Adrenal gland (tissue), 5 donors: ENCODE measurements around the gene WWOX.

ENCODE experiments used
- CTCF ChIP-seq, 6 experiments: fragments of 450-650 bp in 4 of 6; fragments of 200-600 bp in 2 of 6; sonication (generic) in 1 of 6; IDR thresholded peaks; 1 replicate in 5 of 6; 2 replicates in 1 of 6; pipeline versions ENCODE4 v1.5.1 to v1.8.0; 2016 to 2021; ENCODE audit warnings: antibody characterized with exemption in 6 of 6, mild to moderate bottlenecking in 2 of 6, moderate library complexity in 1 of 6
- POLR2A ChIP-seq, 2 donors: fragments of 450-650 bp; IDR thresholded peaks; one replicate each; pipeline ENCODE4 v1.6.1; 2017; ENCODE audit warnings: antibody characterized with exemption in 2 of 2, mild to moderate bottlenecking in 2 of 2, moderate library complexity in 1 of 2
- donor health status: DM: no; HTN: no; CAD: no.

- TF ChIP-seq CTCF (IDR thresholded peaks at IDR 0.05) (no peak), POLR2A (IDR thresholded peaks at IDR 0.05) (no peak)
These were observed 394.7 kb downstream of the WWOX start for GRCh38 chr16:78494105-78494504.
